Mesenchymal stem cell (in vitro differentiated cells and primary cell): ENCODE measurements around the gene RAB13.

ENCODE experiments used
- DNase-seq: peaks from one replicate; pipeline ENCODE4 v3.0.0-alpha.2; 2013
- H2AFZ ChIP-seq: one replicate; pipeline ENCODE4 v1.6.1; 2013; ENCODE audit warnings: low read depth, mild to moderate bottlenecking, control low read depth, inconsistent platforms, low read length, moderate library complexity
- H2AK5ac ChIP-seq: 2 replicates; pipeline ENCODE4 v1.6.1; 2013; ENCODE audit warnings: low read length, moderate library complexity, mild to moderate bottlenecking, inconsistent platforms; ENCODE audit not compliant: severe bottlenecking
- H2BK120ac ChIP-seq: one replicate; pipeline ENCODE4 v1.6.1; 2013; ENCODE audit warnings: low read depth, mild to moderate bottlenecking, inconsistent platforms, low read length, moderate library complexity
- H2BK12ac ChIP-seq, 2 experiments: one replicate each; pipeline ENCODE4 v1.6.1; 2013; ENCODE audit warnings: inconsistent platforms in 2 of 2, low read length in 2 of 2, mild to moderate bottlenecking in 2 of 2, moderate library complexity in 2 of 2, control low read depth in 1 of 2
- H2BK15ac ChIP-seq: one replicate; pipeline ENCODE4 v1.6.1; 2013; ENCODE audit warnings: mild to moderate bottlenecking, low read depth, inconsistent platforms; ENCODE audit not compliant: poor library complexity, severe bottlenecking
- H2BK5ac ChIP-seq: 2 replicates; pipeline ENCODE4 v1.6.1; 2013; ENCODE audit warnings: low read depth, mild to moderate bottlenecking, low read length, control low read depth, inconsistent platforms; ENCODE audit not compliant: poor library complexity, severe bottlenecking
- H3K14ac ChIP-seq, 2 experiments: one replicate each; pipeline ENCODE4 v1.6.1; 2013; ENCODE audit warnings: inconsistent platforms in 2 of 2, low read length in 2 of 2, control low read depth in 1 of 2, mild to moderate bottlenecking in 1 of 2, moderate library complexity in 1 of 2
- H3K18ac ChIP-seq, 2 experiments: one replicate each; pipeline ENCODE4 v1.6.1; 2013; ENCODE audit warnings: inconsistent platforms in 2 of 2, low read length in 2 of 2, control low read depth in 1 of 2, low read depth in 1 of 2, mild to moderate bottlenecking in 1 of 2
- H3K23ac ChIP-seq, 2 experiments: one replicate each; pipeline ENCODE4 v1.6.1; 2013; ENCODE audit warnings: inconsistent platforms in 2 of 2, low read length in 2 of 2, mild to moderate bottlenecking in 2 of 2, moderate library complexity in 2 of 2, control low read depth in 1 of 2
- H3K27ac ChIP-seq: 2 replicates; pipeline ENCODE4 v1.5.1; 2013; ENCODE audit warnings: mild to moderate bottlenecking, moderate library complexity, low read length, control low read depth, inconsistent platforms; ENCODE audit not compliant: poor library complexity, severe bottlenecking
- H3K27me3 ChIP-seq, 2 experiments: 2 replicates each; pipeline versions ENCODE4 v1.6.1 to v1.7.0; 2013; ENCODE audit warnings: low read length in 2 of 2, mild to moderate bottlenecking in 2 of 2, moderate library complexity in 2 of 2, control low read depth in 1 of 2, inconsistent platforms in 1 of 2; ENCODE audit not compliant: control insufficient read depth in 1 of 2, insufficient read depth in 1 of 2
- H3K36me3 ChIP-seq, 2 experiments: 2 replicates each; pipeline versions ENCODE4 v1.6.1 to v1.7.0; 2013; ENCODE audit warnings: low read length in 2 of 2, control low read depth in 1 of 2, inconsistent platforms in 1 of 2, low read depth in 1 of 2, mild to moderate bottlenecking in 1 of 2; ENCODE audit not compliant: insufficient read depth in 2 of 2, control insufficient read depth in 1 of 2
- H3K4ac ChIP-seq, 2 experiments: one replicate each; pipeline ENCODE4 v1.6.1; 2013; ENCODE audit warnings: inconsistent platforms in 2 of 2, low read length in 2 of 2, mild to moderate bottlenecking in 2 of 2, moderate library complexity in 2 of 2, control low read depth in 1 of 2, low read depth in 1 of 2
- H3K4me1 ChIP-seq: 2 replicates; pipeline ENCODE4 v1.6.1; 2013; ENCODE audit warnings: low read depth, low read length, control low read depth; ENCODE audit not compliant: control insufficient read depth, insufficient read depth
- H3K4me2 ChIP-seq: 2 replicates; pipeline ENCODE4 v1.6.1; 2013; ENCODE audit warnings: low read length, mild to moderate bottlenecking, inconsistent platforms; ENCODE audit not compliant: poor library complexity, severe bottlenecking
- H3K4me3 ChIP-seq, 2 experiments: 2 replicates each; pipeline versions ENCODE4 v1.5.1 to v1.7.0; 2013; ENCODE audit warnings: low read length in 2 of 2, mild to moderate bottlenecking in 2 of 2, control low read depth in 1 of 2, low read depth in 1 of 2; ENCODE audit not compliant: insufficient read depth in 1 of 2
- H3K79me1 ChIP-seq: replicated peaks from 2 replicates; pipeline ENCODE4 v1.6.1; 2013; ENCODE audit warnings: mild to moderate bottlenecking, control low read depth, low read length, inconsistent platforms; ENCODE audit not compliant: poor library complexity, severe bottlenecking
- H3K9ac ChIP-seq: 2 replicates; pipeline ENCODE4 v1.7.0; 2013; ENCODE audit warnings: mild to moderate bottlenecking, low read length, moderate library complexity
- H3K9me3 ChIP-seq: 2 replicates; pipeline ENCODE4 v1.7.0; 2013; ENCODE audit warnings: mild to moderate bottlenecking, low read length; ENCODE audit not compliant: control insufficient read depth
- H4K8ac ChIP-seq: one replicate; pipeline ENCODE4 v1.6.1; 2013; ENCODE audit warnings: inconsistent platforms, mild to moderate bottlenecking, low read length, moderate library complexity
- H4K91ac ChIP-seq: one replicate; pipeline ENCODE4 v1.6.1; 2013; ENCODE audit warnings: mild to moderate bottlenecking, low read length, inconsistent platforms
- WGBS: methylation state at CpG from one replicate; pipeline ENCODE4 v1.1.7; 2013; ENCODE audit warnings: mixed read lengths; 5-methylcytosine and 5-hydroxymethylcytosine counted together

Gene RAB13

GRCh38 chr1:153957744-153958110 lies 28.4 kb downstream of the RAB13 start:
- Histone ChIP-seq H3K4me2 (peak overlapping the region; percentile 82), H3K18ac (peak overlapping the region; percentile 62 to 71), H3K9ac (peak overlapping the region; percentile 96), H4K91ac (no peak overlapping the region), H2BK120ac (no peak overlapping the region), H3K4me3 (peak overlapping the region; percentile 88 to 94), H4K8ac (no peak overlapping the region), H2AK5ac (no peak overlapping the region), H2BK15ac (no peak overlapping the region), H3K9me3 (no peaks in the 10 kb centered on the region), H2BK12ac (peak overlapping the region; percentile 4 to 23), H3K79me1 (peaks cover 21% of the 10 kb centered on the region), H3K14ac (peak overlapping the region in 1 of 2 experiments; percentile 61), H3K27ac (peak overlapping the region; percentile 57), H3K4ac (peak overlapping the region in 1 of 2 experiments; percentile 92), H2BK5ac (peak overlapping the region; percentile 49), H2AFZ (no peak overlapping the region), H3K23ac (peak overlapping the region in 1 of 2 experiments; percentile 46), H3K4me1 (peaks cover 22% of the 10 kb centered on the region), H3K27me3 (no peaks in the 10 kb centered on the region), H3K36me3 (peaks cover 34 to 42% of the 10 kb centered on the region in 2 experiments)
- WGBS = 0% methylated on average over 13 of the region's 13 CpGs
- DNase-seq = peak; percentile 35

GRCh38 chr1:153956997-153957715 lies 29.0 kb downstream of the RAB13 start:
- H3K9me3 ChIP-seq = no peaks in the 10 kb centered on the region
- H2BK15ac ChIP-seq = peak overlapping the region; percentile 68
- peaks cover 40 to 47% of the 10 kb centered on the region in 2 experiments for H3K36me3 ChIP-seq
- no peak overlapping the region for H4K8ac ChIP-seq
- H2BK5ac ChIP-seq = no peak overlapping the region
- peak overlapping the region; percentile 88 to 94 for H3K4me3 ChIP-seq
- peak overlapping the region; percentile 82 for H3K4me2 ChIP-seq
- H3K4me1 ChIP-seq = peaks cover 17% of the 10 kb centered on the region
- H2BK120ac ChIP-seq = no peak overlapping the region
- no peak overlapping the region for H3K23ac ChIP-seq
- H3K18ac ChIP-seq = no peak overlapping the region
- WGBS = 32% methylated on average over 5 of the region's 6 CpGs
- H3K9ac ChIP-seq = peak overlapping the region; percentile 96
- no peak overlapping the region for H4K91ac ChIP-seq
- H3K27me3 ChIP-seq = no peaks in the 10 kb centered on the region
- H3K79me1 ChIP-seq = peaks cover 26% of the 10 kb centered on the region
- no peak overlapping the region for H3K4ac ChIP-seq
- H3K14ac ChIP-seq = no peak overlapping the region
- H2BK12ac ChIP-seq = no peak overlapping the region
- H3K27ac ChIP-seq = peak overlapping the region; percentile 57
- H2AFZ ChIP-seq = no peak overlapping the region
- H2AK5ac ChIP-seq = no peak overlapping the region
- DNase-seq = no peak

- Histone ChIP-seq H3K27ac (no peak overlapping the region), H2AK5ac (no peak overlapping the region), H3K36me3 (peaks cover 45 to 53% of the 10 kb centered on the region in 2 experiments), H2BK12ac (no peak overlapping the region), H3K4me3 (no peak overlapping the region), H3K9ac (no peak overlapping the region), H3K9me3 (no peaks in the 10 kb centered on the region), H2BK120ac (no peak overlapping the region), H3K14ac (no peak overlapping the region), H2BK15ac (no peak overlapping the region), H3K18ac (no peak overlapping the region), H2BK5ac (no peak overlapping the region), H2AFZ (no peak overlapping the region), H3K27me3 (no peaks in the 10 kb centered on the region), H3K4me1 (peaks cover 15% of the 10 kb centered on the region), H3K79me1 (peaks cover 31% of the 10 kb centered on the region), H3K4me2 (no peak overlapping the region), H4K8ac (no peak overlapping the region), H3K4ac (no peak overlapping the region), H3K23ac (no peak overlapping the region), H4K91ac (no peak overlapping the region)
- DNase-seq = no peak
- 98% methylated on average over 10 of the region's 10 CpGs for WGBS
Observed at GRCh38 chr1:153954826-153955225, 31.3 kb downstream of the RAB13 start.

- Histone ChIP-seq H3K4me1 (peaks cover 15% of the 10 kb centered on the region), H4K91ac (no peak overlapping the region), H2AK5ac (no peak overlapping the region), H3K9me3 (no peaks in the 10 kb centered on the region), H4K8ac (no peak overlapping the region), H3K9ac (no peak overlapping the region), H3K27ac (no peak overlapping the region), H2BK120ac (no peak overlapping the region), H2BK5ac (no peak overlapping the region), H3K79me1 (peaks cover 30% of the 10 kb centered on the region), H3K4me3 (no peak overlapping the region), H3K36me3 (peaks cover 44 to 54% of the 10 kb centered on the region in 2 experiments), H2BK15ac (no peak overlapping the region), H2AFZ (no peak overlapping the region), H3K14ac (no peak overlapping the region), H3K18ac (no peak overlapping the region), H3K23ac (no peak overlapping the region), H3K27me3 (no peaks in the 10 kb centered on the region), H3K4ac (no peak overlapping the region), H3K4me2 (no peak overlapping the region), H2BK12ac (no peak overlapping the region)
- 100% methylated on average over 4 of the region's 4 CpGs for WGBS
- DNase-seq = no peak
Observed at GRCh38 chr1:153953859-153954365, 32.2 kb downstream of the RAB13 start.
